GM19455 (cell line): ENCODE data around the gene C9.
"Not testable (repeated sequence)": the region's sequence is repeated elsewhere in the genome, so short reads cannot be mapped to it uniquely, and the experiment has no call there.

Source experiments
- ATAC-seq: cut with Tn5 transposase; IDR thresholded peaks from one replicate; pipeline ENCODE4 v1.9.1; 2021; ENCODE audit not compliant: unreplicated experiment

C9 gene

GRCh38 chr5:39373791-39374190 is 9.5 kb upstream of the C9 start:
- no peak for ATAC-seq

GRCh38 chr5:39371367-39371635 is 7.0 kb upstream of the C9 start:
- no peak for ATAC-seq

GRCh38 chr5:39370555-39371366 is 6.5 kb upstream of the C9 start:
- ATAC-seq, result no peak

- no peak for ATAC-seq
Observed at GRCh38 chr5:39369123-39369815, 5.0 kb upstream of the C9 start.

GRCh38 chr5:39368116-39368515 is 3.8 kb upstream of the C9 start:
- no peak for ATAC-seq

- no peak for ATAC-seq
Observed at GRCh38 chr5:39367711-39368110, 3.4 kb upstream of the C9 start.

- no peak for ATAC-seq
Observed at GRCh38 chr5:39363217-39363616, 1.1 kb downstream of the C9 start.

- ATAC-seq, result no peak
Observed at GRCh38 chr5:39362646-39363045, 1.6 kb downstream of the C9 start.

- no peak for ATAC-seq
Observed at GRCh38 chr5:39361306-39361705, 3.0 kb downstream of the C9 start.

- ATAC-seq, result no peak
Observed at GRCh38 chr5:39360471-39361111, 3.7 kb downstream of the C9 start.

- no peak for ATAC-seq
Observed at GRCh38 chr5:39356263-39356662, 8.0 kb downstream of the C9 start.

- no peak for ATAC-seq
Observed at GRCh38 chr5:39355324-39355723, 9.0 kb downstream of the C9 start.

- ATAC-seq, result no peak
Observed at GRCh38 chr5:39353717-39354399, 10.4 kb downstream of the C9 start.

GRCh38 chr5:39352951-39353350 is 11.3 kb downstream of the C9 start:
- ATAC-seq, result no peak

GRCh38 chr5:39352170-39352569 is 12.1 kb downstream of the C9 start:
- ATAC-seq, result no peak

- no peak for ATAC-seq
Observed at GRCh38 chr5:39349484-39349883, 14.8 kb downstream of the C9 start.

- ATAC-seq, result no peak
Observed at GRCh38 chr5:39342460-39342859, 21.8 kb downstream of the C9 start.

- ATAC-seq, result no peak
Observed at GRCh38 chr5:39341896-39342295, 22.4 kb downstream of the C9 start.

- no peak for ATAC-seq
Observed at GRCh38 chr5:39340506-39340905, 23.8 kb downstream of the C9 start.

- ATAC-seq, result no peak
Observed at GRCh38 chr5:39337252-39337915, 26.9 kb downstream of the C9 start.

GRCh38 chr5:39334296-39334695 is 30.0 kb downstream of the C9 start:
- ATAC-seq, result not testable (repeated sequence)
